ENCODE results near the gene GALNT3.

The GALNT3 gene

DNA sequence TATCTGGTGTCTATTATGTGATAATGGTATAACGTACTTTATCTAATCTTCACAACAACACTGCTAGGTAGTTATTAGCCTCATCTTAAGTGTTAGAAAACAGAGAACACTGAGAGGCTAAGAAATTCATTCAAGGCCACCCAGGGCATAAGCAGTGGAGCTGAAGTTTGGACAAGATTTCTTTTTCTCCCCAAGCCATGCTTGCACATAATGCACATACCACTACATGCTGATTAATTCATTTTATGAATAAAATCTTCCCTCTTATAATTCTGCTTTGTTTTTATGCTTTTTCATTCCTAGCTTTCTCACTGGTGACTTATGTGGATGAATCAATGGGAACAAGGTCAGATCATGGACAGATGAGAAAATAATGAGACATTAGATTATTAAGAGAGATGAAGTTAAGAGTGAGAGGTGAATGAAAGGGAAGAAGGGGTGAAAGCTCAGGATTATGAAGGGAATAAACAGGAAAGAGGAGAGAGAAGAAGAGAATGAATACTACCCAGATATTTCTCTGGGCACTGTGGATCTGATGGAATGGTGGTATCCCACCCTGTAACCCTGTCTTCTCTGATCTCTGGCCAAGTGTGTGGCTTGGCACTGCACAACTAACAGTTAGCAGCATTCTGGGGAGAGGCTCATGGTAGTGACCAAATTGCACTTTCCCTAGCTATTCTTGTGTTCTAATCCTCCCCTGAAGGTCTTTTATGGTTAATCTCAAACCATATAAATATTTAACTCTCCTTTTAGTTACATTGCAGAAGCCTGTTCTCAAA, 17.7 kb upstream of the GALNT3 start:
- Mint-ChIP-seq H3K4me1 (ENCODE audit: low read depth) (no peaks in the 10 kb centered on the region), H3K9me3 (no peaks in the 10 kb centered on the region), H3K27me3 (no peaks in the 10 kb centered on the region), H3K36me3 (ENCODE audit: low read depth) (no peaks in the 10 kb centered on the region), H3K4me3 (no peak overlapping the region), H3K27ac (no peak overlapping the region)
- no peak for DNase-seq

DNA sequence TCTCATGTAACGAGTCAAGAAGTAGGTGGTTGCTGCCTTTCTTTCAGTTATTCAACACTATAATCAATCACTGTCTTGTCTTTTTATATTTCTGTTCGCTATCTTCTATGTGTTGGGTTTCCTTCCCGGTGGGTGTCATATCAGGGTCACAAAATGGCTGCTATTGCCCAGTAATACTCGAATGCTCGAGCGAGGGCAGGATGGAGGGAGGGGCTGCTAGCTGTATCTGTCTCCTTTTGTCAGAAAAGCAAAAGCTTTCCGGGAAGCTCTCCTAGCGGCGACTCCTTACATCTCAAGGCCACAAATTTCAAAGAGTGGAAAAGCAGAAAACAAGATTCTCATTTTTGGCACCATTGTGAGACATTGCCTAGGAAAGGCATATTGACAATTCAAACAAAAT, 16.4 kb upstream of the GALNT3 start:
- Mint-ChIP-seq H3K36me3 (ENCODE audit: low read depth) (no peaks in the 10 kb centered on the region), H3K4me3 (no peak overlapping the region), H3K27me3 (no peaks in the 10 kb centered on the region), H3K27ac (no peak overlapping the region), H3K9me3 (no peaks in the 10 kb centered on the region), H3K4me1 (ENCODE audit: low read depth) (no peaks in the 10 kb centered on the region)
- no peak for DNase-seq

DNA sequence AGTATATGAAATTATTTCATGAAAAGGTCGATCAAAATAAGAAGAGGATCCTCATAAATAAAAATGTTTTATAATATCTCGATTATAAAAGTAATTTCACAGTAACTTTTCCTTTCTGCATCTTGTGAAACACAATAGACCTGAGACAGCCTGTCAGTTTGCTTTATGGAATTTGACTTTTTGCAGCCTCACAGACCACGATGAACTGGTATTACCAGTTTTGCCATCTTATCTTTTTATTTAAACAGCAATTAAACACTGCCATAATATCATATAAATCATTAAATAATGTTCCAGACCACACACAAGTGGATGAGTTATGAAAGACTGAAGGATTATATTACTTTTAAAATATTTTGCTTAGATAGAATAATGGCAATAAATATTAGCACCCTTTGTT, 10.7 kb upstream of the GALNT3 start:
- H3K4me1 Mint-ChIP-seq (ENCODE audit: low read depth), result no peaks in the 10 kb centered on the region
- H3K9me3 Mint-ChIP-seq, result no peaks in the 10 kb centered on the region
- H3K4me3 Mint-ChIP-seq, result no peak overlapping the region
- no peaks in the 10 kb centered on the region for H3K27me3 Mint-ChIP-seq
- H3K27ac Mint-ChIP-seq, result no peak overlapping the region
- no peaks in the 10 kb centered on the region for H3K36me3 Mint-ChIP-seq (ENCODE audit: low read depth)
- no peak for DNase-seq

DNA sequence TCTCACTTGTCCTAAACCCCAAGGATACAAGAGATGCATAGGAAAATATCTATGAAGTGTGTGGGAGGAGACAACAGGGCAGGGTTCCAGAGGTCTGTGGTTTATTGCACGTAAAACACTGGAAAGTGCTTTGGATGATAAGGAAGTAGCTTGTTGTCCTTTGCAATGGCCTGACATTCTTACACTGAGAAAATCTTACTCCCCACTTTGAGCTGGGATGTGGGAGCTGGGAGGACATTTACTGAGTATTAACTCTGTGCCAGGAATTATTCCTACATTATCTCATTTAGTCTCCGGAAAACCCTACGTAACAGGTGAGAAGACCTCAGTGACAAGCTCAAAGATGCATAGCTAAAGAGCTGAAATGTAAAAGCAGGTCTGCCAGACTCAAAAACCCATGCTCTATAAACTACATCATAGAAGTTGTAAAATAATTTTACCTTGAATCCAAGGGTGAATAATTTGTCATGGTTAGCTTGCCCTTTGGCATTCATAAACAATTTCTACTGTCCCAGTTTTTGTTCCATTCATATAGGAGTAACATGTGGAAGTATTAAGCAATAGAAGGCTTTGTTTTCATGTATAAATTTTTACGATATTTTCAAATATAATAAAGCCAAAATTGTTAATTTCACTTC, 9.2 kb upstream of the GALNT3 start:
- Mint-ChIP-seq H3K4me3 (no peak overlapping the region), H3K4me1 (ENCODE audit: low read depth) (no peaks in the 10 kb centered on the region), H3K27ac (no peak overlapping the region), H3K36me3 (ENCODE audit: low read depth) (no peaks in the 10 kb centered on the region), H3K27me3 (no peaks in the 10 kb centered on the region), H3K9me3 (no peaks in the 10 kb centered on the region)
- no peak for DNase-seq

DNA sequence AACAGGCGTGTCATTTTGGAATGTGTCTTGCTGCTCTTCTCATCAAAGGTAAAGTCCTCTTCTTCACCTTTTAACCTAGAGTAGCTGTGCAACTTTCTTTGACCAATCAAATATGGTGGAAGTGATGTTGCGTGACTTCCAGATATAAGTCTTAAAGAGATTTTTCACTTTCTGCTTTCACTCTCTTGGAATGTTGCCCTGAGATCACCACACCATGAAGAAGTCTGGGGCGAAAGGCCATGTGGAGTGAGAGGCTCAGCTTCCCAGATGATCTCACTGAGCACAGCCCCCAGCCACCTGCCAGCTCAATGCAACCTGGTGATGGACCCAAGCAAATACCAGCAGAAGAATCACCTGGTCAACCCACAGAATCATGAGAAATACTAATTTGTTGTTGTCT, 7.1 kb upstream of the GALNT3 start:
- no peak overlapping the region for H3K27ac Mint-ChIP-seq
- H3K36me3 Mint-ChIP-seq (ENCODE audit: low read depth), result no peaks in the 10 kb centered on the region
- H3K4me1 Mint-ChIP-seq (ENCODE audit: low read depth), result no peaks in the 10 kb centered on the region
- no peak overlapping the region for H3K4me3 Mint-ChIP-seq
- DNase-seq, result no peak
- H3K9me3 Mint-ChIP-seq, result no peaks in the 10 kb centered on the region
- H3K27me3 Mint-ChIP-seq, result no peaks in the 10 kb centered on the region

DNA sequence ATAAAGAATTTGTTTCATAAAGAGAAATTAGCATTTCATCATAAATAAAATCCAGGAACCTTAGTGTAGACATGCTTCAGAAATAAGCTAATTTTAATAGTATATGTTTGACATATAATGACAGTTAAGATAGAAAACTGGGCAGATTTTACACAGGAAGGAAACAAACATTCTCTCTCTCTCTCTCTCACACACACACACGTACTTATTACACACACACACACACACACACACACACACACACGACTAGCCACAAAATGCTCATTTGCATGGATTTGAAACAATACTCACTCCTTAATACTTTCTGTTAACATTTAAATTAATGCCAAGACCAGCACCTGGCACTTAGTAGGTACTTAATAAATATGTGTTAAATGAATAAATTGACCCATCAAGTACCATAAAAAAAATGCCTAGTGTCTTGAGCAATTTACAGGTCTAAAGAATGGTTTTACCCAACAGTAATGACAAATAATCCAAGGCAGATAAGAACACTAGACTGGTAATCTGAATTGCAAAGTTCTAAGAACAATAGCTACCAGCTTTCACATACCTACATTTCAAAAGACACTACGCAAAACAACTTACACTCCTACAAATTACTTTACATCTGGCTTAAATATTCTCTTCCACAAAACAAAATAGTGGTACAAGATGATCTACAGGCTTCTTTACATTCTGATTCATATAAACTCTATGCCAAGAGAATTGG, 2.9 kb upstream of the GALNT3 start:
- no peaks in the 10 kb centered on the region for H3K9me3 Mint-ChIP-seq
- H3K4me1 Mint-ChIP-seq (ENCODE audit: low read depth), result peaks cover 21% of the 10 kb centered on the region
- H3K4me3 Mint-ChIP-seq, result no peak overlapping the region
- no peak overlapping the region for H3K27ac Mint-ChIP-seq
- H3K27me3 Mint-ChIP-seq, result peaks cover 23% of the 10 kb centered on the region
- peaks cover 3% of the 10 kb centered on the region for H3K36me3 Mint-ChIP-seq (ENCODE audit: low read depth)
- no peak for DNase-seq

DNA sequence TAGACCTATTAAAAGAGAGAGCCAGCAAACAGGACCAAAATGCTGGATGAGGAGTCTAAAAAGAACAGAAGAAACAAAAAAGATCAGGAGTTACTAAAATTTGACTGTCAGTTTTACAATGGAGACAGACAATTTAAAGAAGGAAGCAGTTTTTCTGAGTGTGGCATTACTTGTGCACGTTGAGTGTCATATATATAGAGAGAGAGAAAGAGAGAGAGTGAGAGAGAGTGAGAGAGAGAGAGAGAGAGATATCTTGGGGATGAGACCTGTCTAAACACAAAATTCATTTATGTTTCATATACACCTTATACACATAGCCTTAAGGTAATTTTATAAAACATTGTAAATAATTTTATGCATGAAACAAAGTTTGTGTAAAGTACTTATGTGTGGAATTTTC, 2.1 kb upstream of the GALNT3 start:
- no peak for DNase-seq
- Mint-ChIP-seq H3K27ac (no peak overlapping the region), H3K36me3 (ENCODE audit: low read depth) (peaks cover 3% of the 10 kb centered on the region), H3K27me3 (peaks cover 30% of the 10 kb centered on the region), H3K4me1 (ENCODE audit: low read depth) (peaks cover 28% of the 10 kb centered on the region), H3K4me3 (no peak overlapping the region), H3K9me3 (no peaks in the 10 kb centered on the region)

DNA sequence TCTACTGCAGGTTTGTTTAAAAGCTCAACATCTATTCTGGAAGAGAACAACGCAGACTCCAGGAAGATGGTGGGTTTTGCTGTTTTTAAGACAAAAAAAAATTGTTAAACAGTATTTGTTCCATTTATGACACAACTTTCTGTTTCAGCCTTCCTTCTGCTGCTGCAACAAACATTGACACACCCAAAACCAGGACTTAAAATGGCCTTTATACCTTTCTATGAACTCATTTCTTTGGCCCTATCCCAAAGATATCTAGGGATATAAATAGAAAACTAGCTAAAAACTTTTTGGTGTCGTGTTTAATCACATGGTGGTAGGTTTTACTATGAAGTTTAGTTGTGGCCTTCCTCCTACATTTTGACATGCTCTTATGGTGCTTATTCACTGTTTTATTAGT, 964 bp upstream of the GALNT3 start:
- Mint-ChIP-seq H3K4me3 (peak overlapping the region; percentile 84), H3K4me1 (ENCODE audit: low read depth) (peaks cover 28% of the 10 kb centered on the region), H3K27ac (peak overlapping the region; percentile 90), H3K9me3 (no peaks in the 10 kb centered on the region), H3K36me3 (ENCODE audit: low read depth) (peaks cover 3% of the 10 kb centered on the region), H3K27me3 (peaks cover 30% of the 10 kb centered on the region)
- DNase-seq, result no peak

DNA sequence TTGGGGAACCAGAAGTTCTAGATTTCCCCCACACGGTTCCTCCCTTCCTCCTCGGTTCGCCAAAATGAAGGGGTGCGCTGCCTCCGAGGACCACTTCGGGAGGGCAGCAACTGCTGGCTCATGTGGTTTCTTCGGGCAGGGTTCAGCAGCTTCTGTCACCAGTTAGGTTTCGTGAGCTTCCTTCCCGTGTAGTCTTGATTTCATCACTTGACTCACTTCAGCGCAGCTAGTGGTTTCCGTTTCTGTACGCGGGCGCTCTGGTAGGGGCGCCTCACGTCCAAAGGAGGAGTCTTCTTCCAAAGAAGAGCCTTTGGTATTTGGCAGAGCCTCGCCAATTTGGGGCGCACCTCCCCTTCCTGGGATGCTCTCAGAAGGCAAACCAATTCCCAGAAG, 485 bp upstream of the GALNT3 start:
- peaks cover 30% of the 10 kb centered on the region for H3K27me3 Mint-ChIP-seq
- peaks cover 28% of the 10 kb centered on the region for H3K4me1 Mint-ChIP-seq (ENCODE audit: low read depth)
- H3K4me3 Mint-ChIP-seq, result peak overlapping the region; percentile 84
- peak overlapping the region; percentile 90 for H3K27ac Mint-ChIP-seq
- H3K9me3 Mint-ChIP-seq, result no peaks in the 10 kb centered on the region
- DNase-seq, result peak; percentile 72
- peaks cover 3% of the 10 kb centered on the region for H3K36me3 Mint-ChIP-seq (ENCODE audit: low read depth)

DNA sequence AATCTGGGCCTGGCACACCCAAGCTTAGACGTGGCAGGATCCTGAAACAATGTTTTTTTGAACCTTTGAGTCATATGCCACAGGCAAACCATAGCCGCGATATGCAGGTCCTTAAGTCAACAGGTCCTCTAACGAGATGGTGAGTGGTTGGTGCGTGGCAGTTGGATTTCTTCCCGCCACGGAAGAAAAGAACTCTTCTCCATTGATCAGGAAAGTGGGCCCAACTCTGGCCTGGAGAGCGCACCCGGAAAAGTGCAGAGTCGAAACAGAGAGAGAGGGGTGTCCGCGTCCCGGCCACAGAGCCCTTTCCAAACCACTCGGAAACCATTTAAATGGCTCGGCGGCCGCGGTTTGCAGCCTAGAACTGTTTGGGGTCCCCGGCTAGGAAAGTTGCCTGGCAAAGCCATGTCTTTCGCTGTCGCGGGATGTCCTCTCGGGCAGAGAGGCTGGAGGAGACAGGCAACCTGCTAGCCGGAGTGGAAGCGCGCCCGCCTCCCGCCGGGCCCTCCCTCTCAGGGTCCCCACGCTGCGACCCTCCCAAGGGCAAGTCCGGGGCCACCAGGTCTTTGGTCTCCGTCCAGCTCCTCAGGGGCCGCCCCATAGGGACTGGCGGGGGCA, 777 bp downstream of the GALNT3 start:
- peak; percentile 44 for DNase-seq
- Mint-ChIP-seq H3K27me3 (peaks cover 30% of the 10 kb centered on the region), H3K9me3 (no peaks in the 10 kb centered on the region), H3K4me1 (ENCODE audit: low read depth) (peaks cover 28% of the 10 kb centered on the region), H3K36me3 (ENCODE audit: low read depth) (peaks cover 3% of the 10 kb centered on the region), H3K4me3 (peak overlapping the region; percentile 84), H3K27ac (peak overlapping the region; percentile 87)

DNA sequence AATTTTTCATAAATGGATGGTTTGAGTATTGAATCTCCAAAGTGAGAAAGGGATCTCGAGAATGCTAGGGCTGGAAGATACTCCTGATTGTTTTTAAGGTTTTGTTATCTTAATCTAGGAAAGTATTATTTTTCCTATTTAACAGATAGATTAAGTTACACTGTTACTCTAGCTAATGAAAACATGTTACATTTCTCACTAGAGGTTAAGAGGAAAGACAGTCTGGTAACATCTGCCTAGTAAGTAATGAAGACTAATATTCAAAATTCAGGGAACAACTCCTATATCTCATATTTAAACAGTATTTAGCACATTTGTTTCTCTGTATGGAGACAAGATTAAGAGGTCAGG, 2.0 kb downstream of the GALNT3 start:
- Mint-ChIP-seq H3K4me3 (no peak overlapping the region), H3K4me1 (ENCODE audit: low read depth) (peaks cover 28% of the 10 kb centered on the region), H3K27me3 (peaks cover 30% of the 10 kb centered on the region), H3K9me3 (no peaks in the 10 kb centered on the region), H3K36me3 (ENCODE audit: low read depth) (peaks cover 3% of the 10 kb centered on the region), H3K27ac (no peak overlapping the region)
- no peak for DNase-seq

DNA sequence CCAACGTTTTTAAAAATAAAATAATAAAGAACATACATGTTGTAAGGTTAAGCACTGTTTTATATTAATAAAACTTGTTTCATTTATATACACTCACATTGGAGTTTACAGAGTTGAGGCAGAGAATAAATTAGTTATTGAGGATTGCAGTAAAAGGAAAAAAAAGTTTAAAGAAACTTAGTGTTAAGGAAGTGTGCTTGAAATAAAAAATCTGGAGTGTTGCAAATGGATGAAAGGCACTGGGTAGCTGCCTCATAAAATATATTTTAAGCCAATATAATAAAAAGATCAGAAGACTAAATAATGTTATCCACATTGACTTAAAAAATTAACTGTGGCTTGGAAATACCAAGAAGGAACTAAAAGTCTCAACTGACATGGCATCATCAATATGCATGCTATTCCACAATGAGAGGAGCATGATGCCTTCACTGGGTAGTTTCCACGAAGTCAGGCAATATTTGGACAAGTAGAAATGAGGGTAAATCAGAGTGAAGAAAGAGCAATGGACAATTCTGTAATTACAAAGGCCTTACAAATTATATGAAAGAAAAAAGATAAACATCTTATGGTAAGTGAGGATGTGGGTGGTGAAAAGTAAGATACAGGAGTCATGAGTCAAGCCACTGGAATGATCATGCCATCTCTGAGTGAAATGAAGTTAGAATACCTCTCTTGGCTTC, 2.5 kb downstream of the GALNT3 start:
- H3K4me3 Mint-ChIP-seq, result no peak overlapping the region
- DNase-seq, result no peak
- peaks cover 30% of the 10 kb centered on the region for H3K27me3 Mint-ChIP-seq
- H3K9me3 Mint-ChIP-seq, result no peaks in the 10 kb centered on the region
- H3K36me3 Mint-ChIP-seq (ENCODE audit: low read depth), result peaks cover 3% of the 10 kb centered on the region
- H3K27ac Mint-ChIP-seq, result no peak overlapping the region
- H3K4me1 Mint-ChIP-seq (ENCODE audit: low read depth), result peaks cover 28% of the 10 kb centered on the region

DNA sequence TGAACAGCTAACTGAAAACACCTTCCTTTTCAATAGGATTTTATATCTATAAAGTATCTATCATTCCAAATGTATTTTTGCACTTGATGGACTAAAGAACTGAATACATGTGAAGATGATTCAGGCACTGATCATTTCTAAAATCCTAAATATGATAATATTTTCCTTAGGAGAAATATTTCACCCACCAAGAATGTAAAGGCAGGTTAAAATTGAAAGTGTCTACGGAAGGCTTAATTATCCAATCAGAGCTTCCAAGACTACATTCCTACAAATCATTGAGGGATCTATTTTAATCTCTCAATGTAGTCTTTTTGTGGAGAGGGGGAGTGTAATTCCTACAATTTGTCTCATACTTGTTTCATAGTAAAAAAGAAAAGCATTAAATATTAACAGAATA, 3.6 kb downstream of the GALNT3 start:
- peaks cover 3% of the 10 kb centered on the region for H3K36me3 Mint-ChIP-seq (ENCODE audit: low read depth)
- no peak for DNase-seq
- H3K9me3 Mint-ChIP-seq, result no peaks in the 10 kb centered on the region
- H3K4me1 Mint-ChIP-seq (ENCODE audit: low read depth), result peaks cover 27% of the 10 kb centered on the region
- no peak overlapping the region for H3K27ac Mint-ChIP-seq
- no peak overlapping the region for H3K4me3 Mint-ChIP-seq
- H3K27me3 Mint-ChIP-seq, result peaks cover 23% of the 10 kb centered on the region

DNA sequence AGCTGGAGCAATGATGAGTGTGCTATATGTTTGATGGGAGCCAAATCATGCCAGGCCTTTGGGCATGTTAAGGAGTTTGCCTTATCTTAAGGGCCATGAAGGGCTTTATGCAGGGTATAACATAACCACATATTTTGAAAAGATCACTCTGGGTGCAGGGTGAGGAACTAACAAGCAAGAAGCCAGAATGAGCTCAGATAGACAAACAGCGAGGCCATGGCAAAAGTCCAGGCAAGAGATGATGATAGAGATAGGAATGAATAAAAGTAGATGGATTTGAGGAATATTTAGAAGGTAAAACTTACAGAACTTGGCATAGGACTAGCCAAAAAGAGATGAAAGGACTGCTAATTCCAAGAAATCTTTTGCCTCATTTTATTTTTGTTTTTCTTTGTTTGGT, 6.7 kb downstream of the GALNT3 start:
- Mint-ChIP-seq H3K9me3 (no peaks in the 10 kb centered on the region), H3K36me3 (ENCODE audit: low read depth) (peaks cover 2% of the 10 kb centered on the region), H3K4me3 (no peak overlapping the region), H3K4me1 (ENCODE audit: low read depth) (peaks cover 10% of the 10 kb centered on the region), H3K27ac (no peak overlapping the region), H3K27me3 (peaks cover 10% of the 10 kb centered on the region)
- no peak for DNase-seq

Data from activated T-cell treated with anti-CD3 and anti-CD28 coated beads, Interleukin-2, amount 50 U/mL, for 24 hours (primary cell).